ENCODE data around the gene TIMD4. TPM values are rescaled to one million over a fixed set of nuclear protein-coding genes. Genes with fewer than 3 reads are reported as not detected.

TIMD4 gene
- not detected for total RNA-seq

GRCh38 chr5:156963125-156963524 lies at the start of gene TIMD4:
TSS of gene TIMD4 (minus strand) at chr5:156963226. CDS start at chr5:156963198, 28 bp downstream.

Other genes with a start within 250 kb of the TIMD4 start
- gene PPP1R2B, start 112.9 kb downstream of the TIMD4 start, total RNA-seq, result under 1 TPM; under 0.01 TPM
- gene HAVCR1, start 95.9 kb upstream of the TIMD4 start, total RNA-seq, result under 1 TPM in 1 of 2 donors, not detected in 1; 0.34 TPM
- gene HAVCR2, start 145.8 kb upstream of the TIMD4 start, total RNA-seq, result under 1 TPM; under 0.01 to 0.69 TPM
- 1 to 10 TPM; 7.9 to 10.0 TPM for gene MED7, start 179.6 kb upstream of the TIMD4 start, total RNA-seq
- gene GARIN3, start 203.0 kb upstream of the TIMD4 start, total RNA-seq, result not detected
- 1 to 10 TPM; 1.3 to 1.4 TPM for gene ITK, start 217.6 kb upstream of the TIMD4 start, total RNA-seq

Measured in melanocyte of skin (primary cell).